ENCODE measurements around the gene SCMH1.
A peak's percentile ranks its signal among the peaks of the same experiment; 100 is the strongest.
"Not testable (repeated sequence)": the region's sequence is repeated elsewhere in the genome, so short reads cannot be mapped to it uniquely, and the experiment has no call there.

SCMH1 gene

GRCh38 chr1:41268154-41268770 is 26.2 kb upstream of the SCMH1 start:
- no peaks in the 10 kb centered on the region for H3K4me1 Mint-ChIP-seq
- H3K9me3 Mint-ChIP-seq: no peaks in the 10 kb centered on the region
- no peak overlapping the region for H3K27ac Mint-ChIP-seq
- H3K27me3 Mint-ChIP-seq: no peaks in the 10 kb centered on the region
- no peaks in the 10 kb centered on the region for H3K36me3 Mint-ChIP-seq
- no peak overlapping the region for H3K4me3 Mint-ChIP-seq

GRCh38 chr1:41261926-41262618 is 20.0 kb upstream of the SCMH1 start:
- Mint-ChIP-seq H3K27me3 (no peaks in the 10 kb centered on the region), H3K9me3 (no peaks in the 10 kb centered on the region), H3K4me1 (no peaks in the 10 kb centered on the region), H3K27ac (no peak overlapping the region), H3K4me3 (no peak overlapping the region), H3K36me3 (no peaks in the 10 kb centered on the region)

- Mint-ChIP-seq H3K27ac (no peak overlapping the region), H3K27me3 (peaks cover 8% of the 10 kb centered on the region), H3K4me3 (no peak overlapping the region), H3K4me1 (no peaks in the 10 kb centered on the region), H3K36me3 (peaks cover 1% of the 10 kb centered on the region), H3K9me3 (peaks cover 5% of the 10 kb centered on the region)
Observed at GRCh38 chr1:41260768-41261167, 18.7 kb upstream of the SCMH1 start.

- Mint-ChIP-seq H3K27ac (no peak overlapping the region), H3K4me3 (no peak overlapping the region), H3K36me3 (peaks cover 1% of the 10 kb centered on the region), H3K4me1 (no peaks in the 10 kb centered on the region), H3K9me3 (peaks cover 5% of the 10 kb centered on the region), H3K27me3 (peaks cover 11% of the 10 kb centered on the region)
Observed at GRCh38 chr1:41259221-41259620, 17.1 kb upstream of the SCMH1 start.

- peaks cover 13% of the 10 kb centered on the region for H3K27me3 Mint-ChIP-seq
- peaks cover 5% of the 10 kb centered on the region for H3K9me3 Mint-ChIP-seq
- H3K27ac Mint-ChIP-seq: no peak overlapping the region
- no peak overlapping the region for H3K4me3 Mint-ChIP-seq
- H3K36me3 Mint-ChIP-seq: peaks cover 1% of the 10 kb centered on the region
- no peaks in the 10 kb centered on the region for H3K4me1 Mint-ChIP-seq
Observed at GRCh38 chr1:41255978-41256377, 13.9 kb upstream of the SCMH1 start.

- H3K4me1 Mint-ChIP-seq, H3K27ac Mint-ChIP-seq, H3K36me3 Mint-ChIP-seq, H3K27me3 Mint-ChIP-seq, H3K9me3 Mint-ChIP-seq, H3K4me3 Mint-ChIP-seq: not testable (repeated sequence)
Observed at GRCh38 chr1:41251120-41251519, 9.0 kb upstream of the SCMH1 start.

- Mint-ChIP-seq H3K36me3 (no peaks in the 10 kb centered on the region), H3K4me3 (no peak overlapping the region), H3K27me3 (peaks cover 2% of the 10 kb centered on the region), H3K4me1 (no peaks in the 10 kb centered on the region), H3K9me3 (no peaks in the 10 kb centered on the region), H3K27ac (no peak overlapping the region)
Observed at GRCh38 chr1:41249319-41249718, 7.2 kb upstream of the SCMH1 start.

GRCh38 chr1:41246568-41246967 is 4.5 kb upstream of the SCMH1 start:
- H3K27me3 Mint-ChIP-seq: no peaks in the 10 kb centered on the region
- no peaks in the 10 kb centered on the region for H3K36me3 Mint-ChIP-seq
- H3K27ac Mint-ChIP-seq: no peak overlapping the region
- H3K9me3 Mint-ChIP-seq: no peaks in the 10 kb centered on the region
- no peak overlapping the region for H3K4me3 Mint-ChIP-seq
- peaks cover 6% of the 10 kb centered on the region for H3K4me1 Mint-ChIP-seq

GRCh38 chr1:41245659-41246058 is 3.6 kb upstream of the SCMH1 start:
- Mint-ChIP-seq H3K4me1 (peaks cover 10% of the 10 kb centered on the region), H3K27me3 (no peaks in the 10 kb centered on the region), H3K4me3 (no peak overlapping the region), H3K9me3 (no peaks in the 10 kb centered on the region), H3K36me3 (peaks cover 3% of the 10 kb centered on the region), H3K27ac (no peak overlapping the region)

- peaks cover 19% of the 10 kb centered on the region for H3K4me1 Mint-ChIP-seq
- peak overlapping the region; percentile 85 for H3K27ac Mint-ChIP-seq
- H3K4me3 Mint-ChIP-seq: peak overlapping the region; percentile 77
- peaks cover 3% of the 10 kb centered on the region for H3K36me3 Mint-ChIP-seq
- H3K9me3 Mint-ChIP-seq: no peaks in the 10 kb centered on the region
- no peaks in the 10 kb centered on the region for H3K27me3 Mint-ChIP-seq
Observed at GRCh38 chr1:41243079-41243385, 926 bp upstream of the SCMH1 start.

GRCh38 chr1:41242342-41243078 is 404 bp upstream of the SCMH1 start:
- Mint-ChIP-seq H3K4me1 (peaks cover 19% of the 10 kb centered on the region), H3K36me3 (peaks cover 3% of the 10 kb centered on the region), H3K27me3 (no peaks in the 10 kb centered on the region), H3K27ac (no peak overlapping the region), H3K9me3 (no peaks in the 10 kb centered on the region), H3K4me3 (peak overlapping the region; percentile 77)

- Mint-ChIP-seq H3K27me3 (no peaks in the 10 kb centered on the region), H3K4me1 (peaks cover 24% of the 10 kb centered on the region), H3K36me3 (peaks cover 3% of the 10 kb centered on the region), H3K4me3 (peak overlapping the region; percentile 92), H3K9me3 (no peaks in the 10 kb centered on the region), H3K27ac (no peak overlapping the region)
Observed at GRCh38 chr1:41241354-41241748, 755 bp downstream of the SCMH1 start.

GRCh38 chr1:41240781-41241353 is 1.2 kb downstream of the SCMH1 start:
- peaks cover 3% of the 10 kb centered on the region for H3K36me3 Mint-ChIP-seq
- peaks cover 24% of the 10 kb centered on the region for H3K4me1 Mint-ChIP-seq
- no peaks in the 10 kb centered on the region for H3K27me3 Mint-ChIP-seq
- peak overlapping the region; percentile 97 for H3K27ac Mint-ChIP-seq
- peak overlapping the region; percentile 92 for H3K4me3 Mint-ChIP-seq
- no peaks in the 10 kb centered on the region for H3K9me3 Mint-ChIP-seq

GRCh38 chr1:41239988-41240610 is 2.0 kb downstream of the SCMH1 start:
- Mint-ChIP-seq H3K27me3 (no peaks in the 10 kb centered on the region), H3K9me3 (no peaks in the 10 kb centered on the region), H3K36me3 (peaks cover 3% of the 10 kb centered on the region), H3K4me1 (peaks cover 24% of the 10 kb centered on the region), H3K4me3 (peak overlapping the region; percentile 92), H3K27ac (no peak overlapping the region)

GRCh38 chr1:41238311-41238988 is 3.7 kb downstream of the SCMH1 start:
- H3K9me3 Mint-ChIP-seq: no peaks in the 10 kb centered on the region
- H3K4me3 Mint-ChIP-seq: no peak overlapping the region
- no peaks in the 10 kb centered on the region for H3K27me3 Mint-ChIP-seq
- H3K4me1 Mint-ChIP-seq: peaks cover 27% of the 10 kb centered on the region
- peaks cover 3% of the 10 kb centered on the region for H3K36me3 Mint-ChIP-seq
- no peak overlapping the region for H3K27ac Mint-ChIP-seq

All from activated naive CD4-positive, alpha-beta T cell treated with anti-CD3 and anti-CD28 coated beads, Interleukin-2, amount 50 U/mL, for 24 hours (primary cell).